GM21381 (cell line): Measurements from ENCODE around the gene KIAA0319L.
"Not testable (repeated sequence)": the region's sequence is repeated elsewhere in the genome, so short reads cannot be mapped to it uniquely, and the experiment has no call there.

Source experiments
- ATAC-seq: cut with Tn5 transposase; IDR thresholded peaks from one replicate; pipeline ENCODE4 v1.9.1; 2021; ENCODE audit warnings: mild to moderate bottlenecking, moderate library complexity; ENCODE audit not compliant: unreplicated experiment

Gene KIAA0319L

DNA sequence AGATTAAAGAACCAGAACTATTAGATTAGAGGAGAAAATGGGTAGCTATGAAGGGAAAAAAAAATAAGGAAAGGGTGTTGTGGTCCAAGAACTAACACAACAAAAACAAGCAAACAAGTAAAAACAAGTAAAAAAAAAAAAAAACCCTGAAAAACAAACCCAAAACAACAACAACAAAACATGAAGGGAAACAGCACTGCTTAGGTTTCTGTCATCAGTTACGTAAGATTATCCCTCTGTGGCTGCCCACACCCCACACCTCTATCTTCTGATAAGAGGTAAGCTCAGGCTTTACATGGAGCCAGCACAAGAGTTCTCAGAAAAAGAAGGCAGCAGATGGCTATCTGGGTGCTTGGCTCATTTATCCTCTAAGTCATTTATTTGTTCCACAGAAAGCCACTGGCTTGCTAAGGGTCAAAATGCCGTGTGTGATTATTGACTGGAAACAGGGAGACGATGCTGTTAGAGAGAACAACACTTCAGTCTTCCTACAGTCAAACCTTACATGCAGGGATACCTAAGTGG lies 57.5 kb downstream of the KIAA0319L start:
- no peak for ATAC-seq

DNA sequence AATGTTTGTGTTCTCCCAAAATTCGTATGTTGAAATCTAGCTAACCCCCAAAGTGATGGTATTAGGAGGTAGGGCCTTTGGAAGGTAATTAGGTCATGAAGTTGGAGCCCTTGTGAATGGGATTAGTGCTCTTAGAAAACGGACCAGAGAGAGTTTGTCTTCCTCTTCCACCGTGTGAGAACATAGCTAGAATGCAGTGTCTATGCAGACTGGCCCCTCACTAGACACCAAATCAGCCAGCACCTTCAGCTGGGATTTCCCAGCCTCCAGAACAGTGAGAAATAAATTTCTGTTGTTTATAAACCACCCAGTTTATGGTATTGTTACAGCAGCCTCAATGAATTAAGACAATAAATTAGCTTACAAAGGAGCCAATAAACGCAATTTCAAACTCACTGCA lies 58.0 kb downstream of the KIAA0319L start:
- ATAC-seq, result no peak

DNA sequence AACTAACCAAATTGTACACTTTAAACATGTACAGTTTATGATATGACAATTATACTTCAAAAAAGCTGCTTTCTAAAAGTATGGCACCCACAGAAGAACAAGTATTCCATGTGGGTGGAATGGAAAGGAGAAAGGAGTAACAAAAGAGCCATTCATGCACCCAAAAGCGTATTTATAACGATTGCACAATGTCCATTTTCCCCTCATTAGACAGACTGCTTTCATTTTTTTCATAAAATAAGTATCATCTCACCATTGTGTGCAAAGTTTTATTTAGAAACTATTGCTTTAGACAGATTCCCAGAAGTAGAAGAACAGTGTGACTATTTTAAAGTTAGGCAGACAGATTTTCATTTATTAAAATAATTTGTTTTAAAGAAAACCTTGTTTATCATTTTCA lies 59.6 kb downstream of the KIAA0319L start:
- ATAC-seq, result no peak

DNA sequence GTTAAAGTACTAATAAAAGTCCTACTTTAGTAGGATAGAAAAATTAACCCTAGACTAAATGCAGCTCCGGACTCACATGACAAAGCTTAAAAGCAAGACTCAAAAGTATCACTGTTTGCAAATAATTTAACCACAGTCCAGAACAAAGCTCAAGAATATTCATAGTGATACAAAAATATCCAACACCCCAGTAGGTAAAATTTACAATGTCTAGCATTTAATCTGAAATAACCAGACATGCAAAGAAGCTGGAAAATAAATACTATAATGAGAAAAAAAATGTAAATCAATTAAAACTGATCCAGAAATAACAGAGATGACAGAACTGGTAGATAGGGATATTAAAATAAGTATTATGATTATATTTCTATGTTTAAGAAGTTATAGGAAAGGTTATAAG lies 67.0 kb downstream of the KIAA0319L start:
- no peak for ATAC-seq

DNA sequence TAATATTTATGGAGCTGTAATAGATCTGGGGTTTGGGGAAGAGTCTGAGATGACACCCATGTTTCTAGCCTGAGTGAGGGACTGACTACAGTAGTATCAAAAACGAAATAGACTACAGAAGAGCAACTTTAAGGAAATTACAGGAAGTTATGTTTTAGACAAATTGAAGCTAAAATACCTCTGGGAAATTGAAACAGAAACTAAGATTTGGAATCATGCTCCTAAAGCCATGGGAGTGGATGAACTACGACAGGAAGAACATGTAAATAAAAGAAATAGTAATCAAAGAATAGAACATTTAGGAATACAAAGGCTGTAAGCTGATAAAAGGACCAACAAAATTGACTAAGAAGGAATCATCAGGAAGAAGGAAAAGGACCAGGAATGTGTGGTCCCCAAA lies 68.9 kb downstream of the KIAA0319L start:
- no peak for ATAC-seq

DNA sequence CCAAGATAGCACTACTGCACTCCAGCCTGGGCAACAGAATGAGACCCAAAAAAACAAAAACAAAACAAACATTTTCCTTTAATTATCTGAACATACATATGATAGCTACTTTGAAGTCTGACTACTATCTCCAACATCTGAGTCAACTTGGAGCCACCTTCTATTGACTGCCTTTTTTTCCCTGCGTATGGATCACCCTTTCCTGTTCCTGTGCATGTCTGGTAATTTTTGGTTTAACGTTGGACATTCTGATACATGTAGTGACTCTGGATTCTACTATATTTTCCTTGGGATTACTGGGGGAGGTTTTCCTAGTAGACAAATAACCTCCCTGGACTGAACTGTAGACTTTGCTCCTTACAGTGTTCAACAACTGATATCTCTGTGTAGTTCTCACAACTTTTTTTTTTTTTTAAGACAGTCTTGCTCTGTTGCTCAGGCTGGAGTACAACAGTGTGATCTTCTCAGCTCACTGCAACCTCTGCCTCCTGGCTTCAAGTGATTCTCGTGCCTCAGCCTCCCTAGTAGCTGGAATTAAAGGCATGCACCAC lies 70.3 kb downstream of the KIAA0319L start:
- no peak for ATAC-seq

DNA sequence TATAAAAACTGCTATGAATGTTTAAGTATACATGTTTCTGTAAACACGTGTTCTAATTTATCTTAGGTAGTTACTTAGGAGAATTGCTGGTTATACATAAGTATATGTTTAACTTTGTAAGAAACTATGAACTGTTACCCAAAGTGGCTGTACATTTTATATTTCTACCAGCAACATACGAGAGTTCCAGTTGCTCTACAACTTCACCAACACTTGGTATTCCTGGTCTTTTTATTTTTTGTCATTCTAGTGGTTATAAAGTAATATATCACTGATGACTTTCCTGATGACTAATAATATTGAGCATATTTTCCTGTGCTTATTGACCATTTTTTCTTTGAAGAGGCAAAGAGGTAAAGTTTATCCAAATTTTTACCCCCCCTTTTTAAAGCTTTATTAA lies 76.0 kb downstream of the KIAA0319L start:
- ATAC-seq, result no peak

DNA sequence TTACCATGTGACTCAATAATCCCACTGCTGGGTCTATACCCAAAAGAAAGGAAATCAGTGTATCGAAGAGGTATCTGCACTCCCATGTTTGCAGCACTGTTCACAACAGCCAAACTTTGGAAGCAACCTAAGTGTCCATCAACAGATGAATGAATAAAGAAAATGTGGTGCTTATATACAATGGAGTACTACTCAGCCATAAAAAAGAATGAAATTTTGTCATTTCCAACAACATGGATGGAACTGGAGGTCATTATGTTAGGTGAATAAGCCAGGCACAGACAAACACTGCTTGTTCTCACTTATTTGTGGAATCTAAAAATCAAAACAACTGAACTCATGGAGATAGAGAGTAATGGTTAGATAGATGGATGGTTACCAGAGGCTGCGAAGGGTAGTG lies 79.3 kb downstream of the KIAA0319L start:
- no peak for ATAC-seq

DNA sequence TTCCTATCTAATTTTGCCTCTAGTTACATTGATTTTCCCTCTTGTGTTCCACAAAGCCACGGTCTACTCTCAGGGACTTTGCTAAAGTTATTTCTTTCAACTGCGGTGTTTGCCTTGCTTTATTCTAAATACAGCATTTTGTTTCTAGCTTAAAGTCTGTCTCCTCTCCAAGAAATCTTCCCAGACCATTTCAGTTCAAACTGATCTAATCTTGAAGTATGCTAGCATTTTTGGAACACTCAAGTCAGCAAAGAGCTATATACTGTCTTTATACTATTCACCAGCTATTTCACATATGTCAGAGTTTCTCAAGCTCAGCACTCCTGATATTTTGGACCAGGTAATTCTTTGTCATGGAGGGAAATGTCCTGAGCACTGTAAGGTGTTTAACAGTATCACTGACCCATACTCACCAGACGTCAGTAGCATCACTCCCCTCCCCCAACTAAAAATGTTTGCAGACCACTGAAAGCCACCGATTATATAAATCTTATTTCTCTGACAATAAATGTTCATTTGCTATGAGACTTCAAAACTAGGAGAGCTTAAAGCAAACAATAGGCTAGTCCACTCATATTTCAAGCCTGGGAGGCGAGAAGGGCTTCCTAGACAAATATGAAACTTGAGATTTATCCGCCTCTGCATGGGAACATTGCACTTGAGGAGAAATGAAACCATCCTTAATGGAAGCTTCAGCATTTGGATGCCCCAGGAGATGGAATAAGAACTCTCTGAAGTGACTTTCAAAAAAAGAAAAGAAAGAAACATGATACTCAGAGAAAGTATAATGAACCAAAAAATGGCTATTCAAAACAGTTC lies 81.1 kb downstream of the KIAA0319L start:
- no peak for ATAC-seq

DNA sequence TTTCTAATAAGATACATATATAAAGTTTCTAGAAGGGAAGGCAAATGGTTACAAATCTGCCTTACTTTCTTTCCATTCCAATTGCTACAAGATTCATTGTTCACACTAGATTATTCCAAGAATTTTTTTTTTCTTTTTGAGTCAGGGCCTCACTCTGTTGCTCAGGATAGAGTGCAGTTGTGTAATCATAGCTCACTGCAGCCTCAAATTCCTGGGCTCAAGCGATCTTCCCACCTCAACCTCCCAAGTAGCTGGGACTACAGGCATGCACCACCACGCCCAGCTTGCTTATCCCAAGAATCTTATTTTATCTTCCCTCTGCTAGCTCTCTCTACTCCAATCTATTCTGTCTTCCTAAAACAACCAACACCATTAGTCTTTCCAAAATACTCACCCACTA lies 81.8 kb downstream of the KIAA0319L start:
- no peak for ATAC-seq

DNA sequence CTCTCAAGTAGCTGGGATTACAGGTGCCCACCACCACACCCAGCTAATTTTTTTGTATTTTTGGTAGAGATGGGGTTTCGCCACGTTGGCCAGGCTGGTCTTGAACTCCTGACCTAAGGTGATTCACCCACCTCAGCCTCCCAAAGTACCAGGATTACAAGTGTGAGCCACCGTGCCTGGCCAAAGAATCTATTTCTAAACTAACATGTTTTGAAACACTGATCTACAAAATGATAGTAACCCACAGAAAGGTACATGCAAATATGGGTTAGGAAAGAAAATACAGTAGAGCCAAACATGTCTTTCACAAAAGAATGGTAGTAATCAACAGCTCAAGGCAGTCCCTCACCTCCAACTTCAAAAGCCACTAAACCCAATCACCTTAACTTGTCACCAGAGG lies 84.0 kb downstream of the KIAA0319L start:
- not testable (repeated sequence) for ATAC-seq

DNA sequence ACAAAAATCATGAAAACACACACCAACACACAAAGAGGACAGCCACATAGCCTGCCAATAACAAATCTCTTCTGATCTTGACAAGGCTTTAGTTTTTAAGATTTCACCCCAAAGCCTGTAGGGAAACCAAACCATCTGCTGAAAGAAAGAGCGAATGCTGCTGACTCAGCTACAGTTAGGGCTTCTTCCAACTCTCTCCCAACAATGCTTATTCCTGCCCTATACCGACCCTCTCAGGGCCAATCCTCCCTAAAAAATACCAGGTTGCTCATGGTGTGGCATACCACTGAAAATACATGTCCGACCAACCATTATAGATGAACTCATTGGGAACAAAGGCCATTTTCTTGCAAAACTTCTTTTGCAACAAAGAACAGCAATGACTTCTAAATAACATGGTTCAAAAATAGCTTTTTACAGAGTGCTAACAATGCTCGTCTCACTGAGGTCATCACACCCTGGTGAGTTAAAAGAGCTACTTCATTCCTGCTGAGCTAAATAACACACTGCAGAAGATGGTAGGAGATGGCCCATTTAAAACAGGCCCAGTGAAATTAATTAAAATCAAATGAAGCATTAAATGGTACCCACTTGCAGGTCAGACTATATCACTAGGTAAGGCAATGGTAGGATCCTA lies 86.1 kb downstream of the KIAA0319L start:
- ATAC-seq, result no peak

DNA sequence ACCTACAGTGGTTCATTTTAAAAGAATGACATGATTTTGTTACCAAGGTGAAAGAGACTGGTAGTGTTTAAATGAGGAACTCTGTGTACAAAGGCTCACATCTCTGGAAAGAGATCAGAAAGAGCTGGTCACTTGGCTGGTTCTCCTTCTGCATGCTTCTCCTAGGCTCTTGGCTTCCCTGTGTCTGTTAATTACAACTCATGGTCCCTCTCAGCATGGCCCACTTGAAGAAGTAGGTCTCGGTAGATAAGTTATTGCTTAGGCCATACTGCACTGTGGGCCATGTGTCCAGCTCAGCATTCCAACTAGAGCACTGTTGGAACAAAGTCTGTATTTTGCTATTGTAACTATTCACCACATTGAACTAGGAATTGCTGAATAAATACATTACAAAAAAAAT lies 91.1 kb downstream of the KIAA0319L start:
- no peak for ATAC-seq

DNA sequence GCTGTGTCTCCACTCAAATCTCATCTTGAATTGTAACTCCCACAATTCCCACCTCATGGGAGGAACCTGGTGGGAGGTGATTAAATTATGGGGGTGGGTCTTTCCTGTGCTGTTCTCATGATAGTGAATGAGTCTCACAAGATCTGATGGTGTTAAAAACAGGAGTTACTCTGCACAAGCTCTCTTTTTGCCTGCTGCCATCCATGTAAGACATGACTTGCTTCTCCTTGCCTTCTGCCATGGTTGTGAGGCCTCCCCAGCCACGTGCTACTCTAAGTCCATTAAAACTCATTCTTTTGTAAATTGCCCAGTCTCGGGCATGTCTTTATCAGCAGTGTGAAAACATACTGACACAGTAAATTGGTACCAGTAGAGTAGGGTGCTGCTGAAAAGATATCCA lies 93.5 kb downstream of the KIAA0319L start:
- ATAC-seq, result not testable (repeated sequence)

DNA sequence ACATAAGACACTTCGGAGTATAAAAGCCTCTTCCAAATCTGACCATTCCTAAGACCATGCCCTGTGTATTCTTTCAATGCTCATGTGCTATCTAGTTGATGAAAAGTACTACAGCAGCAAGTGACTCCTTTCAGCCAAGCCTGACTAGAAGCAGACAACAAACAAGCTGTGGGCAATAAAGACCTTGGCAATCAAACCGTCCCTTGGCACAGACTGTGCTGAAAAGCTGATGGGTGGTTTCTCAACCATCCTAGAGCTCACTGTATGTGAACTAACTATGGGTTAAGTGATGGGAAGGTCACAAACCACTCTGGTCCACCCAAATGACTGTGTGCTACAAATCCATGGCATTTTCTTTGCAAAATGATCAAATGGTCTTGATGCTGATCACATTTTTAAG lies 94.0 kb downstream of the KIAA0319L start:
- ATAC-seq, result no peak

DNA sequence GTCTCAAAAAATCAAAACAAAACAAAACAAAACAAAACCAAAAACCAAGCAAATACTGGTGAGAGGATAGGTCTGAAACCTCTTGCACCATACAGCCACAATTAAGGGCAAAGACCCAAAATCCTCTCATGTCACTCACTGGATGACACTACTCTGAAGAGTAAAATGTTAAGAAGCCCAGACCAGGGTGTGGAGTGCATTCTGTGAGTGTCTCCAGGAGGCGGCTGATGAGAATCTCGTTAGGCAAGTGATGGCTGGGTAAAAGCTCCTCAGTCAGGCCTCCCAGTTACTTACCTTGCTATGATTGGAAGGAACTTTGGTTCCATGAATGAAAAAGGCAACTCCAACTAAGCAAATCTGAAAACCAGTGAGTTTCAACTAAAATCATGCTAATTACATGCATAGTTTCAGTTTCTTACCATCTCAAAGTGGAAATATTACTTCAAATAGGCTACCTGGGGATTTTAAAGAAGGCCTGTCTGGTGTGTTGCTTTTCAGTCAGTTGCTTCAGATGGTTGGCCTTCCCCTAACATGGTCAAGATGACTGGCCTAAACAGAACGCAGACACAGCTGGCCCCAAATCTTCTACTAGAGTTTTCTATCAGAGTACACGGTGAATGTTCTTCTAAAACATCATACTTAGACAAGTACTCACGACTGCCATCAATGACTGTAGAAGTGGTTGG lies 95.1 kb downstream of the KIAA0319L start:
- ATAC-seq, result no peak

DNA sequence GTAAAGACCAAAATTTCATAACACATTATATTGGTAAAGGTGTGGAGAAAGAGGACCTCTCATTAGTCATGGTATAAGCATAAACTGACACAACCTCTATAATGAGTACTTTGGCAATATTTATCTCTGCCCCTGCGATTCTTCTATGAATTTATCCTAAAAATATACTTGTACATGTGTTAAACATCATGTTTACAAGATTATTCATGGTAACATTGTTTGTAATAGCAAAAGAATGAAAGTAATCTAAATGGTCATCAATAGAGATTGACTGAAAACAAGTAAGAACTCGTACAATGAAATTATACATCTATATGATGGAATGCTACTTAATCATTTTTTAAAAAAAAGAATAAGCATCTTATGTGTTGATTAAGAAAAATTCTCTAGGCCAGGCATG lies 96.4 kb downstream of the KIAA0319L start:
- ATAC-seq, result no peak

DNA sequence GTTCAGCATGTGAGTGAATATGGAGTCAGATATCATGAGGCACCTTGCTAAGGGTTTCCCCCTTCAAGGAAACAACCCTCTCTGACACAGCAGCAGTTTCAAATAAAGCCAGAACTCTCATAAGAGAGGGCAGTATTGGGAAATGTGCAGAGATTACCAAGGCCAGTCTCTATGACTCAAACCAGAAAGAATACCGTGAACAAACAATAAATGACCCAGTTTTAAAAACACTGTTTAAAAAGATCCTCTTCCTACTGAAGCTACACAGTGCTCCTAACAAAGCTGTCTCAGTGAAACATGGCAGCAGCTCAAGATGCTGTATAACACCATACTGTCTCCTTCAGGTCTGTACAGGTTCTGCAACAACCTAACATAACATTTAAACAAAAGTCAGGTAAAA lies 102.6 kb downstream of the KIAA0319L start:
- no peak for ATAC-seq

DNA sequence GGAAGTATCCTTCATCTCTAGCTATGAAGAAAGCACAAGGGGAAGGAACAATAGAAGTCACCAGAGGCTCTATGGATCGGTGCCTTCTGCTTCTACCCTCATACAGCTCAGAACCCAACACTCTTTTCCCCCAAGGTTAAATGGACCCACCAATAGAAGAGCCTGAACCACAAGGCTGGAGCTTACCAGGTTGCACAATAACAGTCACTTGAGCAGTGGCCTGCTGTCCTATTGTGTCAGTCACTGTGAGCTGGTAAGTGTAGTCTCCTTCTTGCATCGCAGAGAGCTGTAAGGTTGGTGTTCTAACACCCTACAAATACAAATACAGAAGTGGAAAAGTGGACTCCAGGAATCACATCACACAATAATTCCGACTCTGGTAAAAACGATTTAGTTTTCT lies 103.0 kb downstream of the KIAA0319L start:
- no peak for ATAC-seq

DNA sequence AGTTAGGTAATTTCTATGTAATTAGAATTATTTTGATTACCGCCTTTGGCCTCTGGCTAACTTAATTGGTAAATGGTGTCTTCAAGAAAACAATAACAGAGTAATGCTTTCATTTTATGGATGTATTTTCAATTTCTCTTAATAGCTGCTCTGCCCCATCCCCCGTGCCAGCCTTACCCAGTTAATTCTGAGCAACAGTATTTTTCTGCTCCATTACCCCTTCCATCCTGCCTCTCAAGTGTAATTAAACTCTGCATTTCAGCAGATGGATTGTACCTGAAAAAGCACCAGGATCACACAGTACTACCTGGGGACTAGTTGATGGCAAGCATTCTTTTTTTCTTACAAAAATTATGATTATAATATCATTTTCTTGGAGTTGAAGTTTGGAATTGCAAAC lies 104.2 kb downstream of the KIAA0319L start:
- ATAC-seq, result no peak

DNA sequence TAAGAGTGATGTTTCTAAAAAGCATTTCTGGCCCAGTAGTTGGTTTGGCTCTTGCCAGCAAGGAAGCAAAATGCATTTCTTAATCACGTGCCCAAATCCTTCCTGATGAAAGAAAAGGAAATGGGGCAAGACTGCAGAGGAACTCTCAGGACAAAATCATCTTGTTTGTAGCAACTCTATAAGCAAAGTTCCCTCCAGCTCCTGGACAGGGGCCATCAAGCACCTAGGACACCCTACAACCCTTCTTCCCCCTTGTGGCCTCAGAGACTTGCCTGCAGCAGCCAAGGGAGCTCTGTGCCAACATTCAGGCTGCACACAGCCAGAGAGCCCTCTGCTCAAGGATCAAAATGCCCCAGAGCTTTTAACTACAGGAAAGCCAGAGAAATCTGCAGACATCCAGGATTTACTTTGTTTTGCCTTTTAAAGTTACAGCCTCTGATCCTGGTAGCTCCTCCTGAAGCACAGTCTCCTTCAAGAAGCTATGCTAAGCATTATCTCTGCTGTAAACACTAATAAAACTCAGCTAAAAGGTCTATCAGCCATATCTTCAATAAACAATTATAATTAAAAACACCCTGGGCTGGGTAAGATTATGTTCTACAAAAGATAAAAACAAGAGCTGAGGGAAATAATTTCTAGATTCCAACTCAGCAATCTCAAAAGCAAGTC lies 105.0 kb downstream of the KIAA0319L start:
- ATAC-seq, result no peak
